ENCODE results near the gene TSPAN32.

The TSPAN32 gene

GRCh38 chr11:2305788-2306451 lies 4.1 kb downstream of the TSPAN32 start:
- FAIRE-seq, result no peak

- no peak for FAIRE-seq
Measured at GRCh38 chr11:2306452-2306823, 4.6 kb downstream of the TSPAN32 start.

- FAIRE-seq, result no peak
Measured at GRCh38 chr11:2306877-2307500, 5.2 kb downstream of the TSPAN32 start.

GRCh38 chr11:2307501-2308331 lies 5.9 kb downstream of the TSPAN32 start:
- FAIRE-seq, result no peak

- no peak for FAIRE-seq
Measured at GRCh38 chr11:2308713-2309112, 6.9 kb downstream of the TSPAN32 start.

GRCh38 chr11:2309251-2310072 lies 7.6 kb downstream of the TSPAN32 start:
- FAIRE-seq, result no peak

- no peak for FAIRE-seq
Measured at GRCh38 chr11:2310073-2310785, 8.4 kb downstream of the TSPAN32 start.

- no peak for FAIRE-seq
Measured at GRCh38 chr11:2310786-2311352, 9.1 kb downstream of the TSPAN32 start.

- no peak for FAIRE-seq
Measured at GRCh38 chr11:2311353-2312133, 9.7 kb downstream of the TSPAN32 start.

- FAIRE-seq, result no peak
Measured at GRCh38 chr11:2312232-2313042, 10.6 kb downstream of the TSPAN32 start.

- FAIRE-seq, result no peak
Measured at GRCh38 chr11:2313051-2313951, 11.5 kb downstream of the TSPAN32 start.

GRCh38 chr11:2314136-2314524 lies 12.3 kb downstream of the TSPAN32 start:
- FAIRE-seq, result no peak

GRCh38 chr11:2314525-2315394 lies 12.9 kb downstream of the TSPAN32 start:
- FAIRE-seq, result no peak

- FAIRE-seq, result no peak
Measured at GRCh38 chr11:2315395-2316168, 13.8 kb downstream of the TSPAN32 start.

- no peak for FAIRE-seq
Measured at GRCh38 chr11:2316169-2316962, 14.6 kb downstream of the TSPAN32 start.

GRCh38 chr11:2316963-2317244 lies 15.1 kb downstream of the TSPAN32 start:
- FAIRE-seq, result no peak
